B cell (primary cell): ENCODE data around the gene SPTBN1. TPM values are rescaled to one million over a fixed set of nuclear protein-coding genes. Genes with fewer than 3 reads are reported as not detected.

Experiments used
- ATAC-seq: fragments of 200-7000 bp; cut with Tn5 transposase; one replicate; pipeline ENCODE4 v1.10.0; 2021; ENCODE audit warnings: low read depth, mild to moderate bottlenecking, moderate number of reproducible peaks, moderate library complexity
- CTCF ChIA-PET: fragments of 350-600 bp; sonication (Branson Sonifier 250); formaldehyde crosslinking; loops from one replicate; lab custom pipeline; 2021; ENCODE audit warnings: antibody characterized with exemption, inconsistent platforms; lab: Charles Lee
- POLR2A ChIA-PET: fragments of 350-600 bp; sonication (Branson Sonifier 250); formaldehyde crosslinking; loops from one replicate; lab custom pipeline; 2021; ENCODE audit warnings: antibody characterized with exemption; lab: Charles Lee
- DNase-seq: peaks from one replicate; pipeline ENCODE4 v3.0.0; 2013
- H2AFZ ChIP-seq: 2 replicates; pipeline ENCODE4 v1.6.1; 2012; ENCODE audit warnings: mild to moderate bottlenecking, low read depth, low read length; ENCODE audit not compliant: insufficient read depth, poor library complexity, severe bottlenecking
- H3K27ac ChIP-seq, 2 donors: 1 replicate in 1 of 2; 2 replicates in 1 of 2; pipeline ENCODE4 v1.5.1; 2012 to 2013; ENCODE audit warnings: low read length in 2 of 2, mild to moderate bottlenecking in 2 of 2, moderate library complexity in 1 of 2
- H3K27me3 ChIP-seq, 4 experiments: fragments of 200-600 bp in 1 of 4; sonication (generic) in 1 of 4; replicated peaks in 1 of 4; 1 replicate in 2 of 4; 2 replicates in 2 of 4; pipeline versions ENCODE4 v1.6.1 to v1.7.0; 2013 to 2016; ENCODE audit warnings: low read length in 3 of 4, mild to moderate bottlenecking in 2 of 4, mixed read lengths in 1 of 4, moderate library complexity in 1 of 4; ENCODE audit not compliant: insufficient read depth in 4 of 4, control insufficient read depth in 3 of 4; ENCODE audit errors: control extremely low read depth in 1 of 4
- H3K36me3 ChIP-seq, 2 experiments: replicated peaks in 1 of 2; 1 replicate in 1 of 2; 2 replicates in 1 of 2; pipeline versions ENCODE4 v1.6.1 to v1.7.1; 2013; ENCODE audit warnings: low read length in 1 of 2; ENCODE audit not compliant: insufficient read depth in 2 of 2, control insufficient read depth in 1 of 2; ENCODE audit errors: control extremely low read depth in 1 of 2, extremely low read depth in 1 of 2
- H3K4me1 ChIP-seq, 2 donors: fragments of 200-600 bp in 1 of 2; sonication (generic) in 1 of 2; 1 replicate in 1 of 2; 2 replicates in 1 of 2; pipeline versions ENCODE4 v1.5.1 to v1.6.1; 2013 to 2017; ENCODE audit warnings: low read length in 2 of 2; ENCODE audit not compliant: control insufficient read depth in 2 of 2, insufficient read depth in 2 of 2
- H3K4me2 ChIP-seq: replicated peaks from 2 replicates; pipeline ENCODE3; 2012; ENCODE audit warnings: mild to moderate bottlenecking, low read depth, low read length; ENCODE audit not compliant: poor library complexity, severe bottlenecking
- H3K4me3 ChIP-seq, 5 experiments: fragments of 200-600 bp in 1 of 5; sonication (generic) in 1 of 5; 1 replicate in 3 of 5; 2 replicates in 2 of 5; pipeline versions ENCODE4 v1.5.1 to v1.7.0; 2011 to 2016; ENCODE audit warnings: low read length in 4 of 5, mild to moderate bottlenecking in 4 of 5, low read depth in 2 of 5, control low read depth in 1 of 5, moderate library complexity in 1 of 5; ENCODE audit not compliant: insufficient read depth in 1 of 5; ENCODE audit errors: control extremely low read depth in 1 of 5, extremely low read depth in 1 of 5
- H3K79me2 ChIP-seq: fragments of 200-600 bp; sonication (generic); one replicate; pipeline ENCODE4 v1.6.0; 2016; ENCODE audit warnings: low read length; ENCODE audit not compliant: control insufficient read depth, insufficient read depth
- H3K9ac ChIP-seq: fragments of 200-600 bp; sonication (generic); 2 replicates; pipeline ENCODE4 v1.6.1; 2017; ENCODE audit warnings: mild to moderate bottlenecking, low read length, moderate library complexity
- H3K9me3 ChIP-seq, 3 donors: one replicate each; pipeline versions ENCODE4 v1.6.1 to v1.7.1; 2013; ENCODE audit warnings: low read length in 2 of 3; ENCODE audit not compliant: control insufficient read depth in 2 of 3, insufficient read depth in 1 of 3; ENCODE audit errors: control extremely low read depth in 1 of 3
- H4K20me1 ChIP-seq: 2 replicates; pipeline ENCODE4 v1.6.0; 2012; ENCODE audit warnings: mild to moderate bottlenecking, low read length; ENCODE audit not compliant: insufficient read depth, control insufficient read depth, poor library complexity, severe bottlenecking
- H3K27ac Mint-ChIP-seq: one replicate; pipeline ENCODE4 v1.8.0; 2021; ENCODE audit warnings: mixed read lengths
- H3K27me3 Mint-ChIP-seq: one replicate; pipeline ENCODE4 v1.8.0; 2021; ENCODE audit warnings: mixed read lengths
- H3K4me1 Mint-ChIP-seq: one replicate; pipeline ENCODE4 v1.8.0; 2021; ENCODE audit warnings: mixed read lengths
- H3K4me3 Mint-ChIP-seq: one replicate; pipeline ENCODE4 v1.8.0; 2021; ENCODE audit warnings: mixed read lengths
- H3K9me3 Mint-ChIP-seq: one replicate; pipeline ENCODE4 v1.8.0; 2022; ENCODE audit warnings: mixed read lengths; ENCODE audit not compliant: insufficient read depth
- CTCF ChIP-seq: fragments of 200-600 bp; IDR thresholded peaks from one replicate; pipeline ENCODE4 v1.8.0; 2022; ENCODE audit warnings: antibody characterized with exemption, mild to moderate bottlenecking
- EZH2 ChIP-seq: IDR thresholded peaks from 2 replicates; pipeline ENCODE4 v1.6.1; 2012; ENCODE audit warnings: borderline replicate concordance, low read depth, mild to moderate bottlenecking, moderate library complexity, low read length; ENCODE audit not compliant: insufficient read depth, poor library complexity, severe bottlenecking
- WGBS: methylation state at CpG from one replicate; pipeline ENCODE4 v1.1.5; 2013; ENCODE audit warnings: missing lambda C conversion rate; ENCODE audit not compliant: insufficient coverage; 5-methylcytosine and 5-hydroxymethylcytosine counted together
- intact Hi-C: fragments of 100-400 bp; cut with micrococcal nuclease; formaldehyde crosslinking; loops from one replicate; pipeline ENCODE4 v1.10.0; 2022
- polyA plus RNA-seq: library from polyadenylated mRNA; depleted of rRNA; stranded (reverse); fragments of >200 nt; gene quantifications from 2 replicates; pipeline ENCODE4 v1.2.3, GENCODE V29; 2012
- total RNA-seq, 2 donors: library from RNA; stranded (reverse); fragments of 120-200 nt in 1 of 2; gene quantifications; 1 replicate in 1 of 2; 2 replicates in 1 of 2; pipeline versions ENCODE4 v1.2.3 to v1.2.4, GENCODE V29; 2013 to 2022

The SPTBN1 gene
- total and polyA plus RNA-seq, 2 donors (not counting 1 experiment from before 2014, with no cell fraction given): 43.7 to 144 TPM

GRCh38 chr2:54535599-54536195 is 79.6 kb downstream of the SPTBN1 start:
- no peak overlapping the region for H2AFZ ChIP-seq
- DNase-seq (no peak), ATAC-seq (no peak)
- peaks cover 3 to 8% of the 10 kb centered on the region in 2 donors for H3K4me1 ChIP-seq
- H3K79me2 ChIP-seq: no peaks in the 10 kb centered on the region
- intact Hi-C loops: no loop called here
- no peak overlapping the region for H3K4me3 ChIP-seq
- H3K27me3 Mint-ChIP-seq: no peaks in the 10 kb centered on the region
- H3K27ac Mint-ChIP-seq: peak overlapping the region; percentile 33
- no peaks in the 10 kb centered on the region for H3K36me3 ChIP-seq
- H3K9ac ChIP-seq: no peak overlapping the region
- H3K9me3 Mint-ChIP-seq: no peaks in the 10 kb centered on the region
- no peak overlapping the region for H3K4me3 Mint-ChIP-seq
- H3K4me2 ChIP-seq: no peak overlapping the region
- peaks cover 21% of the 10 kb centered on the region for H3K4me1 Mint-ChIP-seq
- POLR2A ChIA-PET: no interaction called here
- CTCF ChIA-PET: interaction anchor here (0.9 to 1.6 kb wide), 4 partner anchors 12 to 137 kb away, joined by 3 to 5 read pairs (median 4); no protein-coding TSS in a partner anchor
- TF ChIP-seq CTCF (no peak), EZH2 (no peak)
- no peak overlapping the region for H3K27ac ChIP-seq
- WGBS: 80% methylated on average over 1 of the region's 4 CpGs
- H4K20me1 ChIP-seq: no peaks in the 10 kb centered on the region
- no peaks in the 10 kb centered on the region for H3K27me3 ChIP-seq
- H3K9me3 ChIP-seq: no peaks in the 10 kb centered on the region

DNA sequence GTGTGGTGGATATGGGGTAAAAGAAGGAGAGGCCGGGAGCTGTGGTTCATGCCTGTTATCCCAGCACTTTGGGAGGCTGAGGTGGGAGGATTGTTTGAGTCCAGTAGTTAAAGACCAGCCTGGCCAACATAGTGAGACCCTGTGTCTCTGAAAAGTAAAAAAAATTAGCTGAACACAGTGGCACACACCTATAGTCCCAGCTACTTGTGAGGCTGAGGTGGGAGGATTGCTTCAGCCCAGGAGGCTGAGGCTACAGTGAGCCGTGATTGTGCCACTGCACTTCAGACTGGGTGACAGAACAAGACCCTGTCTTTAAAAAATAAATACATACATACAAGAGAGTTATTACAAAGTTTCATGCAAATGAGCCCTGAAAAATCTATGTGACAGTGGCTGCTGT is 80.6 kb downstream of the SPTBN1 start:
- no peaks in the 10 kb centered on the region for H3K36me3 ChIP-seq
- TF ChIP-seq EZH2 (no peak), CTCF (no peak)
- DNase-seq (no peak), ATAC-seq (no peak)
- no peak overlapping the region for H3K4me2 ChIP-seq
- intact Hi-C loops: no loop called here
- peaks cover 21% of the 10 kb centered on the region for H3K4me1 Mint-ChIP-seq
- no peak overlapping the region for H2AFZ ChIP-seq
- no peaks in the 10 kb centered on the region for H3K79me2 ChIP-seq
- H3K27me3 ChIP-seq: no peaks in the 10 kb centered on the region
- no peak overlapping the region for H3K4me3 Mint-ChIP-seq
- no peak overlapping the region for H3K4me3 ChIP-seq
- no peaks in the 10 kb centered on the region for H3K9me3 Mint-ChIP-seq
- ChIA-PET POLR2A (no interaction called here), CTCF (interaction anchor here (0.9 to 1.6 kb wide), 6 partner anchors 12 to 167 kb away, joined by 3 to 5 read pairs (median 4); no protein-coding TSS in a partner anchor)
- peaks cover 3 to 8% of the 10 kb centered on the region in 2 donors for H3K4me1 ChIP-seq
- H3K27me3 Mint-ChIP-seq: no peaks in the 10 kb centered on the region
- no peak overlapping the region for H3K27ac Mint-ChIP-seq
- no peak overlapping the region for H3K9ac ChIP-seq
- no peaks in the 10 kb centered on the region for H3K9me3 ChIP-seq
- no peaks in the 10 kb centered on the region for H4K20me1 ChIP-seq
- no CpG with 5 or more reads among the region's 2 CpGs for WGBS
- no peak overlapping the region for H3K27ac ChIP-seq
